Measurements from ENCODE around the gene IPPK.

Gene IPPK

GRCh38 chr9:92655896-92656536, 13.9 kb downstream of the IPPK start:
- DNase-seq (ENCODE audit: low read depth), result no peak

GRCh38 chr9:92655366-92655765, 14.6 kb downstream of the IPPK start:
- no peak for DNase-seq (ENCODE audit: low read depth)

- no peak for DNase-seq (ENCODE audit: low read depth)
Observed at GRCh38 chr9:92654481-92655301, 15.2 kb downstream of the IPPK start.

- DNase-seq (ENCODE audit: low read depth), result no peak
Observed at GRCh38 chr9:92652461-92652860, 17.5 kb downstream of the IPPK start.

GRCh38 chr9:92650839-92651621, 18.9 kb downstream of the IPPK start:
- no peak for DNase-seq (ENCODE audit: low read depth)

- DNase-seq (ENCODE audit: low read depth), result no peak
Observed at GRCh38 chr9:92650296-92650695, 19.6 kb downstream of the IPPK start.

- no peak for DNase-seq (ENCODE audit: low read depth)
Observed at GRCh38 chr9:92649007-92649406, 20.9 kb downstream of the IPPK start.

GRCh38 chr9:92648474-92648971, 21.4 kb downstream of the IPPK start:
- no peak for DNase-seq (ENCODE audit: low read depth)

GRCh38 chr9:92647671-92648473, 22.1 kb downstream of the IPPK start:
- DNase-seq (ENCODE audit: low read depth), result no peak

- no peak for DNase-seq (ENCODE audit: low read depth)
Observed at GRCh38 chr9:92645041-92645440, 24.9 kb downstream of the IPPK start.

GRCh38 chr9:92644278-92644677, 25.7 kb downstream of the IPPK start:
- no peak for DNase-seq (ENCODE audit: low read depth)

- DNase-seq (ENCODE audit: low read depth), result no peak
Observed at GRCh38 chr9:92642564-92642963, 27.4 kb downstream of the IPPK start.

- no peak for DNase-seq (ENCODE audit: low read depth)
Observed at GRCh38 chr9:92642041-92642451, 27.9 kb downstream of the IPPK start.

- no peak for DNase-seq (ENCODE audit: low read depth)
Observed at GRCh38 chr9:92641092-92641809, 28.7 kb downstream of the IPPK start.

- DNase-seq (ENCODE audit: low read depth), result no peak
Observed at GRCh38 chr9:92640398-92641091, 29.4 kb downstream of the IPPK start.

GRCh38 chr9:92639791-92640271, 30.1 kb downstream of the IPPK start:
- no peak for DNase-seq (ENCODE audit: low read depth)

- DNase-seq (ENCODE audit: low read depth), result no peak
Observed at GRCh38 chr9:92639124-92639523, 30.8 kb downstream of the IPPK start.

- DNase-seq (ENCODE audit: low read depth), result no peak
Observed at GRCh38 chr9:92638621-92639101, 31.3 kb downstream of the IPPK start.

- no peak for DNase-seq (ENCODE audit: low read depth)
Observed at GRCh38 chr9:92637886-92638620, 31.9 kb downstream of the IPPK start.
